ENCODE results near the gene CENPM.

- TF ChIP-seq GATA3 (IDR thresholded peaks at IDR 0.05; ENCODE audit: low read depth, low read length), result no peak
- TF ChIP-seq GATA2 (IDR thresholded peaks at IDR 0.05; ENCODE audit: low read depth, low read length), result no peak
These were observed 15.2 kb downstream of the CENPM start for GRCh38 chr22:41931701-41932269.
